ENCODE results near the gene SELPLG.

GRCh38 chr12:108623577-108623976, 10.1 kb downstream of the SELPLG start:
- TF ChIP-seq CTCF (IDR thresholded peaks at IDR 0.05; ENCODE audit: insufficient read depth, low read depth, low read length) (no peak), EZH2 (IDR thresholded peaks at IDR 0.05; ENCODE audit: insufficient read depth, low read length) (no peak)

Data from astrocyte (in vitro differentiated cells and primary cell).